ENCODE data around the gene HSPBP1.
A peak's percentile ranks its signal among the peaks of the same experiment; 100 is the strongest.

The HSPBP1 gene

GRCh38 chr19:55311397-55311796 lies 31.5 kb upstream of the HSPBP1 start:
- ATAC-seq = no peak
- H3K4me3 Mint-ChIP-seq = no peak overlapping the region
- H3K27ac Mint-ChIP-seq = no peak overlapping the region
- H3K4me1 Mint-ChIP-seq = no peaks in the 10 kb centered on the region
- H3K36me3 Mint-ChIP-seq = no peaks in the 10 kb centered on the region
- H3K9me3 Mint-ChIP-seq = no peaks in the 10 kb centered on the region
- H3K27me3 Mint-ChIP-seq = peaks cover 10% of the 10 kb centered on the region

GRCh38 chr19:55310498-55310897 lies 30.6 kb upstream of the HSPBP1 start:
- Mint-ChIP-seq H3K9me3 (no peaks in the 10 kb centered on the region), H3K4me3 (no peak overlapping the region), H3K36me3 (no peaks in the 10 kb centered on the region), H3K27ac (no peak overlapping the region), H3K27me3 (peaks cover 10% of the 10 kb centered on the region), H3K4me1 (no peaks in the 10 kb centered on the region)
- no peak for ATAC-seq

GRCh38 chr19:55309448-55309847 lies 29.5 kb upstream of the HSPBP1 start:
- Mint-ChIP-seq H3K36me3 (no peaks in the 10 kb centered on the region), H3K27me3 (peaks cover 10% of the 10 kb centered on the region), H3K27ac (no peak overlapping the region), H3K4me3 (no peak overlapping the region), H3K4me1 (no peaks in the 10 kb centered on the region), H3K9me3 (no peaks in the 10 kb centered on the region)
- ATAC-seq = no peak

GRCh38 chr19:55308281-55308680 lies 28.4 kb upstream of the HSPBP1 start:
- H3K27ac Mint-ChIP-seq = no peak overlapping the region
- no peaks in the 10 kb centered on the region for H3K4me1 Mint-ChIP-seq
- no peaks in the 10 kb centered on the region for H3K36me3 Mint-ChIP-seq
- no peak overlapping the region for H3K4me3 Mint-ChIP-seq
- no peaks in the 10 kb centered on the region for H3K9me3 Mint-ChIP-seq
- no peak for ATAC-seq
- peaks cover 3% of the 10 kb centered on the region for H3K27me3 Mint-ChIP-seq

GRCh38 chr19:55306712-55307111 lies 26.8 kb upstream of the HSPBP1 start:
- Mint-ChIP-seq H3K4me3 (no peak overlapping the region), H3K4me1 (peaks cover 6% of the 10 kb centered on the region), H3K36me3 (no peaks in the 10 kb centered on the region), H3K9me3 (no peaks in the 10 kb centered on the region), H3K27me3 (no peaks in the 10 kb centered on the region), H3K27ac (no peak overlapping the region)
- no peak for ATAC-seq

GRCh38 chr19:55305983-55306562 lies 26.2 kb upstream of the HSPBP1 start:
- Mint-ChIP-seq H3K4me3 (no peak overlapping the region), H3K27ac (no peak overlapping the region), H3K27me3 (no peaks in the 10 kb centered on the region), H3K36me3 (no peaks in the 10 kb centered on the region), H3K4me1 (peaks cover 13% of the 10 kb centered on the region), H3K9me3 (no peaks in the 10 kb centered on the region)
- no peak for ATAC-seq

- H3K4me1 Mint-ChIP-seq = peaks cover 14% of the 10 kb centered on the region
- no peaks in the 10 kb centered on the region for H3K9me3 Mint-ChIP-seq
- no peaks in the 10 kb centered on the region for H3K27me3 Mint-ChIP-seq
- no peaks in the 10 kb centered on the region for H3K36me3 Mint-ChIP-seq
- no peak overlapping the region for H3K4me3 Mint-ChIP-seq
- H3K27ac Mint-ChIP-seq = no peak overlapping the region
- peak; percentile 47 for ATAC-seq
These were observed 25.6 kb upstream of the HSPBP1 start for GRCh38 chr19:55305491-55305890.

- ATAC-seq = no peak
- H3K9me3 Mint-ChIP-seq = no peaks in the 10 kb centered on the region
- H3K27ac Mint-ChIP-seq = no peak overlapping the region
- H3K4me1 Mint-ChIP-seq = peaks cover 14% of the 10 kb centered on the region
- H3K27me3 Mint-ChIP-seq = peaks cover 3% of the 10 kb centered on the region
- no peak overlapping the region for H3K4me3 Mint-ChIP-seq
- no peaks in the 10 kb centered on the region for H3K36me3 Mint-ChIP-seq
These were observed 25.1 kb upstream of the HSPBP1 start for GRCh38 chr19:55304980-55305379.

GRCh38 chr19:55304279-55304978 lies 24.5 kb upstream of the HSPBP1 start:
- H3K9me3 Mint-ChIP-seq = no peaks in the 10 kb centered on the region
- peak; percentile 69 for ATAC-seq
- peaks cover 9% of the 10 kb centered on the region for H3K27me3 Mint-ChIP-seq
- no peak overlapping the region for H3K27ac Mint-ChIP-seq
- no peaks in the 10 kb centered on the region for H3K36me3 Mint-ChIP-seq
- H3K4me1 Mint-ChIP-seq = peaks cover 14% of the 10 kb centered on the region
- H3K4me3 Mint-ChIP-seq = no peak overlapping the region

- H3K27ac Mint-ChIP-seq = no peak overlapping the region
- no peaks in the 10 kb centered on the region for H3K36me3 Mint-ChIP-seq
- ATAC-seq = no peak
- no peaks in the 10 kb centered on the region for H3K9me3 Mint-ChIP-seq
- peaks cover 17% of the 10 kb centered on the region for H3K4me1 Mint-ChIP-seq
- H3K27me3 Mint-ChIP-seq = peaks cover 9% of the 10 kb centered on the region
- H3K4me3 Mint-ChIP-seq = no peak overlapping the region
These were observed 23.6 kb upstream of the HSPBP1 start for GRCh38 chr19:55303477-55303876.

GRCh38 chr19:55302318-55302703 lies 22.4 kb upstream of the HSPBP1 start:
- Mint-ChIP-seq H3K27ac (peak overlapping the region; percentile 60), H3K4me3 (peak overlapping the region; percentile 79), H3K9me3 (no peaks in the 10 kb centered on the region), H3K4me1 (peaks cover 20% of the 10 kb centered on the region), H3K36me3 (no peaks in the 10 kb centered on the region), H3K27me3 (peaks cover 12% of the 10 kb centered on the region)
- ATAC-seq = no peak

- peak overlapping the region; percentile 79 for H3K4me3 Mint-ChIP-seq
- H3K36me3 Mint-ChIP-seq = no peaks in the 10 kb centered on the region
- H3K27ac Mint-ChIP-seq = peak overlapping the region; percentile 60
- no peaks in the 10 kb centered on the region for H3K9me3 Mint-ChIP-seq
- H3K4me1 Mint-ChIP-seq = peaks cover 20% of the 10 kb centered on the region
- peak; percentile 88 for ATAC-seq
- peaks cover 15% of the 10 kb centered on the region for H3K27me3 Mint-ChIP-seq
These were observed 21.8 kb upstream of the HSPBP1 start for GRCh38 chr19:55301459-55302317.

- Mint-ChIP-seq H3K4me3 (peak overlapping the region; percentile 79), H3K9me3 (no peaks in the 10 kb centered on the region), H3K27me3 (peaks cover 15% of the 10 kb centered on the region), H3K4me1 (peaks cover 20% of the 10 kb centered on the region), H3K27ac (peak overlapping the region; percentile 60), H3K36me3 (no peaks in the 10 kb centered on the region)
- no peak for ATAC-seq
These were observed 21.1 kb upstream of the HSPBP1 start for GRCh38 chr19:55300886-55301458.

GRCh38 chr19:55299991-55300390 lies 20.1 kb upstream of the HSPBP1 start:
- peaks cover 15% of the 10 kb centered on the region for H3K27me3 Mint-ChIP-seq
- no peaks in the 10 kb centered on the region for H3K36me3 Mint-ChIP-seq
- no peak for ATAC-seq
- H3K4me1 Mint-ChIP-seq = peaks cover 20% of the 10 kb centered on the region
- H3K4me3 Mint-ChIP-seq = no peak overlapping the region
- no peaks in the 10 kb centered on the region for H3K9me3 Mint-ChIP-seq
- H3K27ac Mint-ChIP-seq = no peak overlapping the region

GRCh38 chr19:55297267-55297666 lies 17.4 kb upstream of the HSPBP1 start:
- Mint-ChIP-seq H3K27ac (no peak overlapping the region), H3K27me3 (peaks cover 15% of the 10 kb centered on the region), H3K9me3 (no peaks in the 10 kb centered on the region), H3K4me3 (no peak overlapping the region), H3K4me1 (peaks cover 20% of the 10 kb centered on the region), H3K36me3 (no peaks in the 10 kb centered on the region)
- ATAC-seq = no peak

Measured in stimulated activated memory B cell treated with anti-CD40 and anti-IgM and Interleukin-4, amounts not matched to agents 10 μg/mL and 1 μg/mL and 100 μg/mL, for 72 hours (primary cell).